Vagina (tissue), 2 donors: ENCODE measurements around the gene ADAM23.

Source experiments
- CTCF ChIP-seq, 3 experiments: fragments of 450-650 bp in 2 of 3; fragments of 200-600 bp in 1 of 3; sonication (generic) in 1 of 3; IDR thresholded peaks; one replicate each; pipeline ENCODE4 v1.5.1; 2017 to 2019; ENCODE audit warnings: antibody characterized with exemption in 3 of 3, mild to moderate bottlenecking in 2 of 3, moderate library complexity in 2 of 3
- POLR2A ChIP-seq, 2 donors: fragments of 450-650 bp; IDR thresholded peaks; one replicate each; pipeline ENCODE4 v1.6.1; 2017; ENCODE audit warnings: antibody characterized with exemption in 2 of 2, mild to moderate bottlenecking in 2 of 2, moderate library complexity in 2 of 2
- POLR2AphosphoS5 ChIP-seq, 2 donors: sonication (generic); formaldehyde crosslinking; IDR thresholded peaks; one replicate each; pipeline ENCODE4 v1.9.0; 2017; ENCODE audit warnings: antibody characterized with exemption in 2 of 2, mild to moderate bottlenecking in 2 of 2, low read depth in 1 of 2; ENCODE audit not compliant: insufficient read depth in 1 of 2

DNA sequence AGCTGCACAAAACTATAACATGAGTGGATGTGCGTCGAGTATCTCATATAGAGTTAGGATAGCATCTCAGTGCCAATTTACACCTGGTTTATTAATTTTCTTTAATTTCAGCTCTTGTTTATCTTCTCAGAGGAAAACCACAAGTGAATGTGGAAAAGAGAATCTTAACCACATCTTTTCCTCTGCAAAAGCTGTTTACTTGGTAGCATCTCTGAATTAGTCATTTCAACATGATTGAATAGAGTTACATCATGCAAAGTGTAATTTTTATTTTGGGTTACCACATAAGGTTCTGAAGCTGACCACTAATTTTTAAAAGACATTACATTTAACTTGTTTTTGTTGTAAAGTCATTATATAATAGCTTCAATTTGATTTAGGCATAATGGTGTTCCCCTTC is 115.2 kb downstream of the ADAM23 start:
- no peak for TF ChIP-seq CTCF (IDR thresholded peaks at IDR 0.05)
- TF ChIP-seq POLR2AphosphoS5 (IDR thresholded peaks at IDR 0.05; ENCODE audit: insufficient read depth in 1 of 2, low read depth in 1 of 2): no peak
- no peak for TF ChIP-seq POLR2A (IDR thresholded peaks at IDR 0.05)
